GM12878 (cell line): Measurements from ENCODE around the gene FANCC. TPM values are rescaled to one million over a fixed set of nuclear protein-coding genes. Genes with fewer than 3 reads are reported as not detected.

Experiments
- FOXK2 ChIP-seq: fragments of 450-650 bp; IDR thresholded peaks from 2 replicates; pipeline ENCODE4 v1.6.1; 2017; ENCODE audit warnings: mild to moderate bottlenecking, moderate library complexity
- HDAC2 ChIP-seq: fragments of 200-600 bp; sonication (generic); IDR thresholded peaks from 2 replicates; pipeline ENCODE4 v1.6.1; 2017
- MTA3 ChIP-seq: IDR thresholded peaks from 2 replicates; pipeline ENCODE4 v1.6.1; 2012; ENCODE audit warnings: low read length, inconsistent platforms, borderline replicate concordance
- NFIC ChIP-seq: IDR thresholded peaks from 2 replicates; pipeline ENCODE4 v1.6.1; 2012; ENCODE audit warnings: low read depth, mild to moderate bottlenecking, inconsistent platforms, low read length, moderate library complexity
- NFYB ChIP-seq: IDR thresholded peaks from 2 replicates; pipeline ENCODE4 v1.6.1; 2011; ENCODE audit warnings: low read depth, mild to moderate bottlenecking, low read length, improper control_type of control experiment, moderate library complexity; ENCODE audit not compliant: insufficient read depth
- RB1 ChIP-seq: fragments of 450-650 bp; formaldehyde crosslinking; IDR thresholded peaks from 2 replicates; pipeline ENCODE4 v1.6.1; 2017; ENCODE audit warnings: mild to moderate bottlenecking, borderline replicate concordance
- STAT3 ChIP-seq: IDR thresholded peaks from 2 replicates; pipeline ENCODE4 v1.6.1; 2011; ENCODE audit warnings: low read depth, low read length, improper control_type of control experiment
- ZNF274 ChIP-seq: IDR thresholded peaks from one replicate; pipeline ENCODE4 v1.8.0; 2011; ENCODE audit not compliant: insufficient read length, insufficient read depth
- polyA plus RNA-seq, 11 experiments: library from polyadenylated mRNA; depleted of rRNA in 4 of 11; unstranded in 6 of 11; stranded (reverse) in 5 of 11; fragments of >200 nt; fragmentation: Nextera tagmentation in 4 of 11; fragmentation: Illumina TruSeq in 1 of 11; extraction: Ambion mirVana in 4 of 11; extraction: Trizol in 1 of 11; gene quantifications; 1 replicate in 1 of 11; 2 replicates in 10 of 11; pipeline versions ENCODE4 v1.2.1 to v1.2.3, GENCODE V29; 2011 to 2016; ENCODE audit warnings: inconsistent platforms in 2 of 11, missing spikeins in 2 of 11, low read depth in 1 of 11
- total RNA-seq, 4 experiments: library from RNA; depleted of rRNA in 3 of 4; stranded (reverse); fragments of >200 nt in 3 of 4; fragmentation: Illumina TruSeq in 1 of 4; extraction: Trizol in 1 of 4; gene quantifications; 2 replicates each; pipeline versions ENCODE4 v1.2.1 to v1.2.3, GENCODE V29; 2013 to 2021
- TF ChIP-seq, protein P1 (sequence below): fragments of 450-650 bp; IDR thresholded peaks from 2 replicates; pipeline ENCODE4 v1.6.1; 2016; ENCODE audit warnings: mild to moderate bottlenecking
- TF ChIP-seq, protein P2 (sequence below): fragments of 450-650 bp; IDR thresholded peaks from 2 replicates; pipeline ENCODE4 v1.6.1; 2017; ENCODE audit warnings: mild to moderate bottlenecking, moderate library complexity
- TF ChIP-seq, protein P3 (sequence below): IDR thresholded peaks from 2 replicates; pipeline ENCODE4 v1.6.1; 2011; ENCODE audit warnings: mild to moderate bottlenecking, low read depth, low read length, moderate library complexity; ENCODE audit not compliant: insufficient replicate concordance
- TF ChIP-seq, protein P4 (sequence below): IDR thresholded peaks from 2 replicates; pipeline ENCODE4 v1.6.1; 2011; ENCODE audit warnings: low read depth, mild to moderate bottlenecking, low read length, moderate library complexity, borderline replicate concordance; ENCODE audit errors: extremely low read depth
- TF ChIP-seq, protein P5 (sequence below): fragments of 150-350 bp; IDR thresholded peaks from 2 replicates; pipeline ENCODE4 v1.6.1; 2016; ENCODE audit warnings: low read depth, low read length
- TF ChIP-seq, protein P6 (sequence below): IDR thresholded peaks from 2 replicates; pipeline ENCODE4 v1.6.1; 2011; ENCODE audit warnings: borderline replicate concordance, low read depth, mild to moderate bottlenecking, moderate library complexity, low read length; ENCODE audit not compliant: insufficient read depth, poor library complexity, severe bottlenecking
- TF ChIP-seq, protein P7 (sequence below): fragments of 450-650 bp; IDR thresholded peaks from 2 replicates; pipeline ENCODE4 v1.6.1; 2017; ENCODE audit warnings: mild to moderate bottlenecking

FANCC gene
- total and polyA plus RNA-seq, 10 of the 15 experiments (the other 5 are each of a cell fraction or from before 2014, with no cell fraction given), result 1.2 to 16.8 (median 10.5) TPM

DNA sequence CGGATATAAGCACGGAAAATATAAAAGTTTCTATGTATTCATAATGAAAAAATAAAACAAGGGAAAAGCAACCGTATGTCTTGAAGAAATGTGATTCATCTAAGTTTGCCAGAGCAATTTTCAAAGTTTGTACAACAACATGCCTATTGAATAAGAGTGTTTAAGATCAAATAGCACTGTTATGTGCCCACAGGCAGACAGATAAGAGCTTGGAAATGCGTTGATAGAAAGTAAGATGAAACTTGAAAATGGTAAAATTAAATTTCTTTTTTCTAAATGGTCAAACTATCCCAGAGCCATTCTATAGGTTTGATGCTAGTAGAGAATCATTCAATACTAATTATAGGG lies 189.4 kb downstream of the FANCC start (continued):
- TF ChIP-seq, protein P1, sequence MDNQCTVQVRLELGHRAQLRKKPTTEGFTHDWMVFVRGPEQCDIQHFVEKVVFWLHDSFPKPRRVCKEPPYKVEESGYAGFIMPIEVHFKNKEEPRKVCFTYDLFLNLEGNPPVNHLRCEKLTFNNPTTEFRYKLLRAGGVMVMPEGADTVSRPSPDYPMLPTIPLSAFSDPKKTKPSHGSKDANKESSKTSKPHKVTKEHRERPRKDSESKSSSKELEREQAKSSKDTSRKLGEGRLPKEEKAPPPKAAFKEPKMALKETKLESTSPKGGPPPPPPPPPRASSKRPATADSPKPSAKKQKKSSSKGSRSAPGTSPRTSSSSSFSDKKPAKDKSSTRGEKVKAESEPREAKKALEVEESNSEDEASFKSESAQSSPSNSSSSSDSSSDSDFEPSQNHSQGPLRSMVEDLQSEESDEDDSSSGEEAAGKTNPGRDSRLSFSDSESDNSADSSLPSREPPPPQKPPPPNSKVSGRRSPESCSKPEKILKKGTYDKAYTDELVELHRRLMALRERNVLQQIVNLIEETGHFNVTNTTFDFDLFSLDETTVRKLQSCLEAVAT, result no peak
- TF ChIP-seq HDAC2, result no peak
- no peak for TF ChIP-seq NFIC
- TF ChIP-seq, protein P2, sequence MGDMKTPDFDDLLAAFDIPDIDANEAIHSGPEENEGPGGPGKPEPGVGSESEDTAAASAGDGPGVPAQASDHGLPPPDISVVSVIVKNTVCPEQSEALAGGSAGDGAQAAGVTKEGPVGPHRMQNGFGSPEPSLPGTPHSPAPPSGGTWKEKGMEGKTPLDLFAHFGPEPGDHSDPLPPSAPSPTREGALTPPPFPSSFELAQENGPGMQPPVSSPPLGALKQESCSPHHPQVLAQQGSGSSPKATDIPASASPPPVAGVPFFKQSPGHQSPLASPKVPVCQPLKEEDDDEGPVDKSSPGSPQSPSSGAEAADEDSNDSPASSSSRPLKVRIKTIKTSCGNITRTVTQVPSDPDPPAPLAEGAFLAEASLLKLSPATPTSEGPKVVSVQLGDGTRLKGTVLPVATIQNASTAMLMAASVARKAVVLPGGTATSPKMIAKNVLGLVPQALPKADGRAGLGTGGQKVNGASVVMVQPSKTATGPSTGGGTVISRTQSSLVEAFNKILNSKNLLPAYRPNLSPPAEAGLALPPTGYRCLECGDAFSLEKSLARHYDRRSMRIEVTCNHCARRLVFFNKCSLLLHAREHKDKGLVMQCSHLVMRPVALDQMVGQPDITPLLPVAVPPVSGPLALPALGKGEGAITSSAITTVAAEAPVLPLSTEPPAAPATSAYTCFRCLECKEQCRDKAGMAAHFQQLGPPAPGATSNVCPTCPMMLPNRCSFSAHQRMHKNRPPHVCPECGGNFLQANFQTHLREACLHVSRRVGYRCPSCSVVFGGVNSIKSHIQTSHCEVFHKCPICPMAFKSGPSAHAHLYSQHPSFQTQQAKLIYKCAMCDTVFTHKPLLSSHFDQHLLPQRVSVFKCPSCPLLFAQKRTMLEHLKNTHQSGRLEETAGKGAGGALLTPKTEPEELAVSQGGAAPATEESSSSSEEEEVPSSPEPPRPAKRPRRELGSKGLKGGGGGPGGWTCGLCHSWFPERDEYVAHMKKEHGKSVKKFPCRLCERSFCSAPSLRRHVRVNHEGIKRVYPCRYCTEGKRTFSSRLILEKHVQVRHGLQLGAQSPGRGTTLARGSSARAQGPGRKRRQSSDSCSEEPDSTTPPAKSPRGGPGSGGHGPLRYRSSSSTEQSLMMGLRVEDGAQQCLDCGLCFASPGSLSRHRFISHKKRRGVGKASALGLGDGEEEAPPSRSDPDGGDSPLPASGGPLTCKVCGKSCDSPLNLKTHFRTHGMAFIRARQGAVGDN, result no peak
- TF ChIP-seq MTA3, result no peak
- no peak for TF ChIP-seq ZNF274
- TF ChIP-seq, protein P3, sequence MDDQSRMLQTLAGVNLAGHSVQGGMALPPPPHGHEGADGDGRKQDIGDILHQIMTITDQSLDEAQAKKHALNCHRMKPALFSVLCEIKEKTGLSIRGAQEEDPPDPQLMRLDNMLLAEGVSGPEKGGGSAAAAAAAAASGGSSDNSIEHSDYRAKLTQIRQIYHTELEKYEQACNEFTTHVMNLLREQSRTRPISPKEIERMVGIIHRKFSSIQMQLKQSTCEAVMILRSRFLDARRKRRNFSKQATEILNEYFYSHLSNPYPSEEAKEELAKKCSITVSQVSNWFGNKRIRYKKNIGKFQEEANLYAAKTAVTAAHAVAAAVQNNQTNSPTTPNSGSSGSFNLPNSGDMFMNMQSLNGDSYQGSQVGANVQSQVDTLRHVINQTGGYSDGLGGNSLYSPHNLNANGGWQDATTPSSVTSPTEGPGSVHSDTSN, result no peak
- TF ChIP-seq, protein P4, sequence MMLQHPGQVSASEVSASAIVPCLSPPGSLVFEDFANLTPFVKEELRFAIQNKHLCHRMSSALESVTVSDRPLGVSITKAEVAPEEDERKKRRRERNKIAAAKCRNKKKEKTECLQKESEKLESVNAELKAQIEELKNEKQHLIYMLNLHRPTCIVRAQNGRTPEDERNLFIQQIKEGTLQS, result no peak
- TF ChIP-seq, protein P5, sequence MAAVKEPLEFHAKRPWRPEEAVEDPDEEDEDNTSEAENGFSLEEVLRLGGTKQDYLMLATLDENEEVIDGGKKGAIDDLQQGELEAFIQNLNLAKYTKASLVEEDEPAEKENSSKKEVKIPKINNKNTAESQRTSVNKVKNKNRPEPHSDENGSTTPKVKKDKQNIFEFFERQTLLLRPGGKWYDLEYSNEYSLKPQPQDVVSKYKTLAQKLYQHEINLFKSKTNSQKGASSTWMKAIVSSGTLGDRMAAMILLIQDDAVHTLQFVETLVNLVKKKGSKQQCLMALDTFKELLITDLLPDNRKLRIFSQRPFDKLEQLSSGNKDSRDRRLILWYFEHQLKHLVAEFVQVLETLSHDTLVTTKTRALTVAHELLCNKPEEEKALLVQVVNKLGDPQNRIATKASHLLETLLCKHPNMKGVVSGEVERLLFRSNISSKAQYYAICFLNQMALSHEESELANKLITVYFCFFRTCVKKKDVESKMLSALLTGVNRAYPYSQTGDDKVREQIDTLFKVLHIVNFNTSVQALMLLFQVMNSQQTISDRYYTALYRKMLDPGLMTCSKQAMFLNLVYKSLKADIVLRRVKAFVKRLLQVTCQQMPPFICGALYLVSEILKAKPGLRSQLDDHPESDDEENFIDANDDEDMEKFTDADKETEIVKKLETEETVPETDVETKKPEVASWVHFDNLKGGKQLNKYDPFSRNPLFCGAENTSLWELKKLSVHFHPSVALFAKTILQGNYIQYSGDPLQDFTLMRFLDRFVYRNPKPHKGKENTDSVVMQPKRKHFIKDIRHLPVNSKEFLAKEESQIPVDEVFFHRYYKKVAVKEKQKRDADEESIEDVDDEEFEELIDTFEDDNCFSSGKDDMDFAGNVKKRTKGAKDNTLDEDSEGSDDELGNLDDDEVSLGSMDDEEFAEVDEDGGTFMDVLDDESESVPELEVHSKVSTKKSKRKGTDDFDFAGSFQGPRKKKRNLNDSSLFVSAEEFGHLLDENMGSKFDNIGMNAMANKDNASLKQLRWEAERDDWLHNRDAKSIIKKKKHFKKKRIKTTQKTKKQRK, result no peak
- no peak for TF ChIP-seq RB1
- TF ChIP-seq NFYB, result no peak
- no peak for TF ChIP-seq FOXK2
- TF ChIP-seq, protein P6, sequence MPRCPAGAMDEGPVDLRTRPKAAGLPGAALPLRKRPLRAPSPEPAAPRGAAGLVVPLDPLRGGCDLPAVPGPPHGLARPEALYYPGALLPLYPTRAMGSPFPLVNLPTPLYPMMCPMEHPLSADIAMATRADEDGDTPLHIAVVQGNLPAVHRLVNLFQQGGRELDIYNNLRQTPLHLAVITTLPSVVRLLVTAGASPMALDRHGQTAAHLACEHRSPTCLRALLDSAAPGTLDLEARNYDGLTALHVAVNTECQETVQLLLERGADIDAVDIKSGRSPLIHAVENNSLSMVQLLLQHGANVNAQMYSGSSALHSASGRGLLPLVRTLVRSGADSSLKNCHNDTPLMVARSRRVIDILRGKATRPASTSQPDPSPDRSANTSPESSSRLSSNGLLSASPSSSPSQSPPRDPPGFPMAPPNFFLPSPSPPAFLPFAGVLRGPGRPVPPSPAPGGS, result no peak
- TF ChIP-seq STAT3, result no peak
- TF ChIP-seq, protein P7, sequence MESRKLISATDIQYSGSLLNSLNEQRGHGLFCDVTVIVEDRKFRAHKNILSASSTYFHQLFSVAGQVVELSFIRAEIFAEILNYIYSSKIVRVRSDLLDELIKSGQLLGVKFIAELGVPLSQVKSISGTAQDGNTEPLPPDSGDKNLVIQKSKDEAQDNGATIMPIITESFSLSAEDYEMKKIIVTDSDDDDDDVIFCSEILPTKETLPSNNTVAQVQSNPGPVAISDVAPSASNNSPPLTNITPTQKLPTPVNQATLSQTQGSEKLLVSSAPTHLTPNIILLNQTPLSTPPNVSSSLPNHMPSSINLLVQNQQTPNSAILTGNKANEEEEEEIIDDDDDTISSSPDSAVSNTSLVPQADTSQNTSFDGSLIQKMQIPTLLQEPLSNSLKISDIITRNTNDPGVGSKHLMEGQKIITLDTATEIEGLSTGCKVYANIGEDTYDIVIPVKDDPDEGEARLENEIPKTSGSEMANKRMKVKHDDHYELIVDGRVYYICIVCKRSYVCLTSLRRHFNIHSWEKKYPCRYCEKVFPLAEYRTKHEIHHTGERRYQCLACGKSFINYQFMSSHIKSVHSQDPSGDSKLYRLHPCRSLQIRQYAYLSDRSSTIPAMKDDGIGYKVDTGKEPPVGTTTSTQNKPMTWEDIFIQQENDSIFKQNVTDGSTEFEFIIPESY, result no peak
- TF ChIP-seq, all 136 proteins: peak for 0
